PFSK-1 (cell line): ENCODE measurements around the gene CENPB.

Source experiments
- FOXP2 ChIP-seq: optimal IDR thresholded peaks from 2 replicates; pipeline ENCODE3; 2011; ENCODE audit warnings: borderline replicate concordance, control low read depth, inconsistent platforms; ENCODE audit not compliant: insufficient read depth; ENCODE audit errors: extremely low read length, extremely low read depth
- POLR2AphosphoS5 ChIP-seq: IDR thresholded peaks from 2 replicates; pipeline ENCODE4 v1.6.1; 2012; ENCODE audit warnings: low read depth, mild to moderate bottlenecking, control low read depth, low read length, moderate library complexity
- REST ChIP-seq, 2 experiments: IDR thresholded peaks; 2 replicates each; pipeline versions ENCODE4 v1.6.1 to v1.8.0; 2011 to 2012; ENCODE audit warnings: low read depth in 2 of 2, low read length in 2 of 2, control low read depth in 1 of 2, inconsistent platforms in 1 of 2, mild to moderate bottlenecking in 1 of 2, moderate library complexity in 1 of 2; ENCODE audit not compliant: insufficient read depth in 1 of 2
- SIN3A ChIP-seq: IDR thresholded peaks from 2 replicates; pipeline ENCODE4 v1.6.1; 2012; ENCODE audit warnings: mild to moderate bottlenecking, low read length, moderate library complexity, borderline replicate concordance; ENCODE audit not compliant: insufficient read depth
- TAF1 ChIP-seq: IDR thresholded peaks from 2 replicates; pipeline ENCODE4 v1.6.1; 2012; ENCODE audit warnings: low read length, control low read depth, borderline replicate concordance; ENCODE audit not compliant: insufficient read depth

Gene CENPB

GRCh38 chr20:3751675-3752385 is 34.7 kb downstream of the CENPB start:
- TF ChIP-seq TAF1: no peak
- TF ChIP-seq REST (IDR thresholded peaks at IDR 0.05; ENCODE audit: insufficient read depth in 1 of 2, low read depth in 2 of 2, low read length in 2 of 2): no peak
- TF ChIP-seq SIN3A: no peak
- no peak for TF ChIP-seq POLR2AphosphoS5
- TF ChIP-seq FOXP2: no peak

GRCh38 chr20:3751305-3751674 is 35.2 kb downstream of the CENPB start:
- TF ChIP-seq FOXP2 (no peak), SIN3A (no peak), TAF1 (no peak), REST (IDR thresholded peaks at IDR 0.05; ENCODE audit: insufficient read depth in 1 of 2, low read depth in 2 of 2, low read length in 2 of 2) (no peak), POLR2AphosphoS5 (no peak)

- TF ChIP-seq REST (IDR thresholded peaks at IDR 0.05; ENCODE audit: insufficient read depth in 1 of 2, low read depth in 2 of 2, low read length in 2 of 2): no peak
- no peak for TF ChIP-seq FOXP2
- TF ChIP-seq TAF1: no peak
- no peak for TF ChIP-seq POLR2AphosphoS5
- no peak for TF ChIP-seq SIN3A
These were observed 36.6 kb downstream of the CENPB start for GRCh38 chr20:3749689-3750531.

- no peak for TF ChIP-seq REST (IDR thresholded peaks at IDR 0.05; ENCODE audit: insufficient read depth in 1 of 2, low read depth in 2 of 2, low read length in 2 of 2)
- TF ChIP-seq SIN3A: no peak
- TF ChIP-seq POLR2AphosphoS5: no peak
- no peak for TF ChIP-seq FOXP2
- no peak for TF ChIP-seq TAF1
These were observed 37.4 kb downstream of the CENPB start for GRCh38 chr20:3749087-3749688.
